Esophagus muscularis mucosa (tissue), 4 donors: ENCODE data around the gene CDH4. TPM values are rescaled to one million over a fixed set of nuclear protein-coding genes. Genes with fewer than 3 reads are reported as not detected.

Experiments used
- DNase-seq: peaks from one replicate; pipeline ENCODE4 v3.0.0-alpha.2; 2017; ENCODE audit errors: extremely low spot score
- H3K27ac ChIP-seq, 4 donors: fragments of 200-600 bp; sonication (generic); replicated peaks in 1 of 4; 1 replicate in 3 of 4; 2 replicates in 1 of 4; pipeline ENCODE4 v1.5.1; 2016 to 2019; ENCODE audit warnings: mild to moderate bottlenecking in 1 of 4
- H3K27me3 ChIP-seq, 4 donors: fragments of 200-600 bp; sonication (generic); one replicate each; pipeline versions ENCODE4 v1.5.1 to v1.6.0; 2016 to 2019
- H3K36me3 ChIP-seq, 4 donors: fragments of 200-600 bp; sonication (generic); one replicate each; pipeline ENCODE4 v1.5.1; 2016 to 2019
- H3K4me1 ChIP-seq, 4 donors: fragments of 200-600 bp; sonication (generic); one replicate each; pipeline ENCODE4 v1.5.1; 2016 to 2019
- H3K4me3 ChIP-seq, 4 donors: fragments of 200-600 bp; sonication (generic); 1 replicate in 2 of 4; 2 replicates in 2 of 4; pipeline ENCODE4 v1.5.1; 2016 to 2019; ENCODE audit warnings: mild to moderate bottlenecking in 4 of 4, moderate library complexity in 1 of 4
- H3K9me3 ChIP-seq, 4 donors: fragments of 200-600 bp; sonication (generic); 1 replicate in 3 of 4; 2 replicates in 1 of 4; pipeline ENCODE4 v1.5.1; 2016 to 2019
- EP300 ChIP-seq: sonication (generic); formaldehyde crosslinking; IDR thresholded peaks from one replicate; pipeline ENCODE4 v1.6.1; 2017; ENCODE audit warnings: antibody characterized with exemption
- POLR2A ChIP-seq: fragments of 450-650 bp; IDR thresholded peaks from one replicate; pipeline ENCODE4 v1.6.1; 2017; ENCODE audit warnings: antibody characterized with exemption, moderate library complexity, mild to moderate bottlenecking, low read depth
- POLR2AphosphoS5 ChIP-seq, 2 donors: sonication (generic); formaldehyde crosslinking; IDR thresholded peaks; one replicate each; pipeline ENCODE4 v1.6.1; 2017; ENCODE audit warnings: antibody characterized with exemption in 2 of 2
- WGBS: methylation state at CpG from one replicate; pipeline ENCODE4 v1.1.5; 2018; 5-methylcytosine and 5-hydroxymethylcytosine counted together
- intact Hi-C: fragments of 100-400 bp; cut with DNase I; formaldehyde crosslinking; loops from one replicate; pipeline ENCODE4 v1.15.1; 2023
- total RNA-seq, 4 donors: library from RNA; depleted of rRNA; stranded (reverse); fragments of >200 nt; gene quantifications; one replicate each; pipeline versions ENCODE4 v1.1.0 to v1.2.1, GENCODE V29; 2016
- TF ChIP-seq, protein P1 (sequence below), 3 experiments: fragments of 200-600 bp in 2 of 3; fragments of 450-650 bp in 1 of 3; sonication (generic) in 2 of 3; IDR thresholded peaks; one replicate each; pipeline ENCODE4 v1.5.1; 2017 to 2019; ENCODE audit warnings: antibody characterized with exemption in 3 of 3, mild to moderate bottlenecking in 2 of 3, moderate library complexity in 1 of 3

The CDH4 gene
- total RNA-seq, 4 donors from 2014 or later: 0.42 to 1.3 (median 0.48) TPM

DNA sequence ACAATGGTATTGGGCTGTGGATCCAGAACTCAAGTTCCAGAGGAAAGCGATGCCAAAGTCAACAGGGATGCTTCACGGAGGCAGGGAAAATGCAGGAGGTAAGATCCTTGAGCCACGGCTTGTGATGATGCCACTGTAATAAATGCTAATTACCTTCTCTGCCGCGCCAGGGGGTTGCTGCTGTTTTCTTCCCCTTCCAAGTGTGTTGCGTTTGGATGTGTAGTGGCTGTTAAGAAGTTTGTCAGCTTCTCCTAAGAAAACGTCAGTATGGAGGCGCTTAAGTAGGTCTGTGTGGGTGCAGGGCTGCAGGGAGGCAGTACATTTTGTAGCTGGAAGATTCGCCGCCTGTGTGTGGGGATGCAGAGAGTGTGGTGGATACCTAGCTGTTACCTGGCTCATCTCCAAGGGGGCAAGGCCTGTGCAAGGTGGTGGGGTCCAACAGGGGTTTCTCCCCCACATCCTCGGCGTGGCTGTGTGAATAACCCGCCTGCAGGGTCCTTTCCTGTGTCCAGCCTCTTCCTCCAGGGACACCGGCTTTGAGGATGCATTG, 318.7 kb downstream of the CDH4 start:
- intact Hi-C loops: no loop called here
- TF ChIP-seq, protein P1, sequence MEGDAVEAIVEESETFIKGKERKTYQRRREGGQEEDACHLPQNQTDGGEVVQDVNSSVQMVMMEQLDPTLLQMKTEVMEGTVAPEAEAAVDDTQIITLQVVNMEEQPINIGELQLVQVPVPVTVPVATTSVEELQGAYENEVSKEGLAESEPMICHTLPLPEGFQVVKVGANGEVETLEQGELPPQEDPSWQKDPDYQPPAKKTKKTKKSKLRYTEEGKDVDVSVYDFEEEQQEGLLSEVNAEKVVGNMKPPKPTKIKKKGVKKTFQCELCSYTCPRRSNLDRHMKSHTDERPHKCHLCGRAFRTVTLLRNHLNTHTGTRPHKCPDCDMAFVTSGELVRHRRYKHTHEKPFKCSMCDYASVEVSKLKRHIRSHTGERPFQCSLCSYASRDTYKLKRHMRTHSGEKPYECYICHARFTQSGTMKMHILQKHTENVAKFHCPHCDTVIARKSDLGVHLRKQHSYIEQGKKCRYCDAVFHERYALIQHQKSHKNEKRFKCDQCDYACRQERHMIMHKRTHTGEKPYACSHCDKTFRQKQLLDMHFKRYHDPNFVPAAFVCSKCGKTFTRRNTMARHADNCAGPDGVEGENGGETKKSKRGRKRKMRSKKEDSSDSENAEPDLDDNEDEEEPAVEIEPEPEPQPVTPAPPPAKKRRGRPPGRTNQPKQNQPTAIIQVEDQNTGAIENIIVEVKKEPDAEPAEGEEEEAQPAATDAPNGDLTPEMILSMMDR (IDR thresholded peaks at IDR 0.05): no peak
- TF ChIP-seq POLR2AphosphoS5 (IDR thresholded peaks at IDR 0.05) (no peak), POLR2A (no peak), EP300 (no peak)

DNA sequence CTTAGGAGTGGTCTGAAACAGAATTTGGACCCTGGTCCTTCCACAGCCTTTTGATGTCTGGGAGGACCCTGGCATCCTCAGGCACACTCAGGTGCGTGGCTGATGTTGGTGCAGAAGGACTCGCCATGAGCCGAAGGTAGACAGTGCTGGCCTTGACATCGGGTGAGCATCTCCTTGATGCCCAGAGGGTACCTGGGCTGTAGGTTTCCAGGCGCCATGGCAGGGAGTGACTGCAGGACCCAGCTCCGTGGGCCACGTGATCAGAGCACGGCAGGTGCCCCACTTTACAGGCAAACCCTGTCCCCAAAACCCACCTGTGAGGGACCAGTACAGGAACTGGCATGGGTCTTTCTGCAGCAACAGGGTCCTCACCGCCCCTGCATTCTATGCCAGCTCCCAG, 319.2 kb downstream of the CDH4 start:
- peaks cover 0 to 31% (median 0%) of the 10 kb centered on the region in 4 donors for H3K27me3 ChIP-seq
- no peak for DNase-seq
- intact Hi-C loops: no loop called here
- no peak overlapping the region for H3K27ac ChIP-seq
- TF ChIP-seq POLR2AphosphoS5 (IDR thresholded peaks at IDR 0.05): no peak
- TF ChIP-seq, protein P1 (IDR thresholded peaks at IDR 0.05): no peak
- no peak for TF ChIP-seq POLR2A
- TF ChIP-seq EP300: no peak
- H3K4me3 ChIP-seq: no peak overlapping the region
- no peaks in the 10 kb centered on the region for H3K36me3 ChIP-seq
- H3K9me3 ChIP-seq: no peaks in the 10 kb centered on the region
- no peaks in the 10 kb centered on the region for H3K4me1 ChIP-seq
- WGBS: 93% methylated on average over 6 of the region's 9 CpGs

More for the DNA sequence above, 318.7 kb downstream of the CDH4 start:
- WGBS: 78% methylated on average over 11 of the region's 14 CpGs
- no peak for DNase-seq
- no peaks in the 10 kb centered on the region for H3K9me3 ChIP-seq
- H3K4me1 ChIP-seq: no peaks in the 10 kb centered on the region
- H3K27ac ChIP-seq: no peak overlapping the region
- no peaks in the 10 kb centered on the region for H3K36me3 ChIP-seq
- H3K4me3 ChIP-seq: no peak overlapping the region
- peaks cover 0 to 32% (median 0%) of the 10 kb centered on the region in 4 donors for H3K27me3 ChIP-seq

DNA sequence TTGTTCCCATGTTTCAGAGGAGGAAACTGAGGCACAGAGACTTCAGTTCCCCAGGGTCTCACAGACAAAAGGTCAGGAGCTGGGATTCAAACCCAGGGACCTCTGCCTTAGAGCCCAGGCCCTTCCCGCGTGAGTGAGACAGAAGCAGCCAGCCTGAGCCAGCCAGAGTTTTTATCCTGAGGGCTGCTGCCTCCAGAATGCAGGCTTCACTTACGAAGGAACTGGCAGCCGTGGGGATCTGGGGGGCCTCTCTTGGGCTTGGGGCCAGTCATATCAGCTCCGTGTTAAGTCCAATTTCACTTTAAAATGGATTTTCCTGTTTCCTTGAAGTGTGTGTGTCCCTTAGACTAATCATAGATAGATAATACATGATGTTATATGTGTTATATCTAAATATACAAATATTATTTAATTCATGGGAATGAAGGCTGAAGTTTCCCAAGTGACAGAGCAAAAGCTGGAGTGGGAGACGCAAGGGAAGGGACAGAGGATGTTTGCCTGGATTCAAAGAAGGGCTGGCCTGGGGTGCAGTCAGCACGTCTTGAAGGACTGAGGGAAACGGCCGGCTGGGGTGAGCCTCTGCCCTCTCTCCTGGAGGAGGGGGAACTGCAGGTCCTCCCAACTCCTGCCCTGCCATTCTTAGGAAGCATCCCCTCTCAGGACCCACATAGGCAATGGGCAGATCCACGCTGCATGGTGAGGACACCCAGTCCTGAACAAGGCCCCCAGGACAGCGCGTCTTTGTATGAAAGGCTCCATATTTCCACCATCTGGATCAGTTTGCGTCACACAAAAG, 320.1 kb downstream of the CDH4 start:
- 68% methylated on average over 11 of the region's 13 CpGs for WGBS
- Histone ChIP-seq H3K36me3 (no peaks in the 10 kb centered on the region), H3K27ac (no peak overlapping the region), H3K9me3 (no peaks in the 10 kb centered on the region), H3K27me3 (peaks cover 0 to 31% (median 0%) of the 10 kb centered on the region in 4 donors), H3K4me1 (no peaks in the 10 kb centered on the region), H3K4me3 (no peak overlapping the region)
- no peak for DNase-seq
- intact Hi-C loops: no loop called here
- TF ChIP-seq POLR2A (no peak), EP300 (no peak), POLR2AphosphoS5 (IDR thresholded peaks at IDR 0.05) (no peak)
- TF ChIP-seq, protein P1 (IDR thresholded peaks at IDR 0.05): no peak

DNA sequence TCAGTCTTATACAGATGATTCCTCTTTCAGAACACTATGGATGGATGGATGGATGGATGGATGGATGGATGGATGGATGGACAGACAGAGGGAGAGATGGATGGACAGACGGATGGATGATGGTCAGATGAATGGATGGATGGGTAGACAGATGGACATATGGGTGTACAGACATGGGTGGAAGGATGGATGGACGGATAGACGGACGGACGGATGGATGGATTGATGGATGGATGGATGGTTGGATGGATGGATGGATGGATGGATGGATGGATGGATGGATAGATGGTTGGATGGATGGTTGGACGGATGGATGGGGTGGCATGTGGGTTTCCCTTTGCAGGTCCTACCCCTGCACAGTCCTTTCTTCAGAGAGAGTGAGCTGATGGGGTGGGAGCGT, 320.7 kb downstream of the CDH4 start:
- 86% methylated on average over 7 of the region's 7 CpGs for WGBS

More for the DNA sequence above, 320.7 kb downstream of the CDH4 start:
- DNase-seq: no peak
- intact Hi-C loops: no loop called here
- H3K9me3 ChIP-seq: no peaks in the 10 kb centered on the region
- no peaks in the 10 kb centered on the region for H3K4me1 ChIP-seq
- H3K27me3 ChIP-seq: peaks cover 0 to 31% (median 0%) of the 10 kb centered on the region in 4 donors
- H3K4me3 ChIP-seq: no peak overlapping the region
- no peak overlapping the region for H3K27ac ChIP-seq
- no peaks in the 10 kb centered on the region for H3K36me3 ChIP-seq
- TF ChIP-seq, protein P1 (IDR thresholded peaks at IDR 0.05): no peak
- TF ChIP-seq POLR2A: no peak
- no peak for TF ChIP-seq POLR2AphosphoS5 (IDR thresholded peaks at IDR 0.05)
- no peak for TF ChIP-seq EP300
